ENCODE data around the gene FLNB.

Gene FLNB

GRCh38 chr3:58106061-58106460 lies 97.8 kb downstream of the FLNB start:
- no peak for DNase-seq (ENCODE audit: low read depth)

- no peak for DNase-seq (ENCODE audit: low read depth)
Measured at GRCh38 chr3:58106640-58107039, 98.4 kb downstream of the FLNB start.

- no peak for DNase-seq (ENCODE audit: low read depth)
Measured at GRCh38 chr3:58107597-58107996, 99.4 kb downstream of the FLNB start.

DNA sequence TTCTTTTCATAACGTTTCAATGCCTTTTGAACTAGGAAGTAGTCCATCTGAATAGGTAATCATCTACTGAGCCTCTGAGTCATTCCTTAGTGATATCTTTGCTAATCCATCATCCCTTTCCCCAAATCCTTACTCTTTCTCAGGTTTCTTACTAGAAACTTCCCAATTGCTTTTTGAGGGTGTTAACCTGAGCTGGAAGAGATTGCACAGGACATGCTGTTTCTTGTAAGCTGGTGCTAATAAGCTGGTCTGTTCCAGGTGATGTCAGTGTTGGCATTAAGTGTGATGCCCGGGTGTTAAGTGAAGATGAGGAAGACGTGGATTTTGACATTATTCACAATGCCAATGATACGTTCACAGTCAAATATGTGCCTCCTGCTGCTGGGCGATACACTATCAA lies 101.5 kb downstream of the FLNB start:
- DNase-seq (ENCODE audit: low read depth), result no peak

DNA sequence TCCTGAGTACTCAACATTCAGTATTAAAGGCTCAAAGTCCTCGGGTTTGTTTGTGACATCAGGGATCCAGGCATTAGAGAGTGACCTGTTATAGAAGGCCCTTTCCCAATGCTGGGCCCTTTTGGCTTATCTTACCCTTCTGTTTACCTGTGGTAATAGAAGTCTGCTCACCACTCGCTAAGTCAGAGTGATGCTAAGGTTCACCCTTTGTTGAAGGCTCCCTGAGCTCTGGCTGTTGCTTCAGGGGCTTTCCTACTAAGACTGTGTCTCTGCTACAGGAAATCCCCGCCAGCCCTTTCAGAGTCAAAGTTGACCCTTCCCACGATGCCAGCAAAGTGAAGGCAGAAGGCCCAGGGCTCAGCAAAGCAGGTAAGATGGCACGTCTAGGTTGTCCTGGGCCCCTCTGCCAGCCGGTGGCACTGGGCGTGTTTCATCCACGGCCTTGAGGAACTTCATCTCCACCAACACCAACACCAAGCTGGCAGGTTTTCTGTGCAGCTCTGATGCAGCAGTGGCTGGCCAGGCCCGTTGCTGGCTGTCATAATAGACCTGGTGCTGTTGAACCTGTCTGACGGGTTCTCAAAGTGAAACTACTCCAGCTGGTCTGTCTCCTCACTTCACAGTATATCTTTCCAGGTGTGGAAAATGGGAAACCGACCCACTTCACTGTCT lies 103.4 kb downstream of the FLNB start:
- no peak for DNase-seq (ENCODE audit: low read depth)

DNA sequence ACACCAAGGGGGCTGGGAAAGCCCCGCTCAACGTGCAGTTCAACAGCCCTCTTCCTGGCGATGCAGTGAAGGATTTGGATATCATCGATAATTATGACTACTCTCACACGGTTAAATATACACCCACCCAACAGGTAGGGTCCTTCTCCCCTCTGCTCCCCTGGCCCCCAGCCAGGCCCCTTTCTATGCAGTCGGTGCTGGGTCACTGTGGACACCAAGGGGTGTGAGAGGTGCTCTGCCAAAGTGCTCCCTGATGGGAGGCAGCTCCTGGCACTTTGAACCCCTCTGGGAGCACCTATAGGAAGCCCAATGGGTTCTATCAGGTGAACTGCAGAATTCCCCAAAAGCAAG lies 103.9 kb downstream of the FLNB start:
- DNase-seq (ENCODE audit: low read depth), result no peak

- no peak for DNase-seq (ENCODE audit: low read depth)
Measured at GRCh38 chr3:58115175-58115574, 107.0 kb downstream of the FLNB start.

- DNase-seq (ENCODE audit: low read depth), result no peak
Measured at GRCh38 chr3:58116161-58116955, 108.1 kb downstream of the FLNB start.

- no peak for DNase-seq (ENCODE audit: low read depth)
Measured at GRCh38 chr3:58116985-58117384, 108.8 kb downstream of the FLNB start.

- no peak for DNase-seq (ENCODE audit: low read depth)
Measured at GRCh38 chr3:58117561-58118181, 109.4 kb downstream of the FLNB start.

DNA sequence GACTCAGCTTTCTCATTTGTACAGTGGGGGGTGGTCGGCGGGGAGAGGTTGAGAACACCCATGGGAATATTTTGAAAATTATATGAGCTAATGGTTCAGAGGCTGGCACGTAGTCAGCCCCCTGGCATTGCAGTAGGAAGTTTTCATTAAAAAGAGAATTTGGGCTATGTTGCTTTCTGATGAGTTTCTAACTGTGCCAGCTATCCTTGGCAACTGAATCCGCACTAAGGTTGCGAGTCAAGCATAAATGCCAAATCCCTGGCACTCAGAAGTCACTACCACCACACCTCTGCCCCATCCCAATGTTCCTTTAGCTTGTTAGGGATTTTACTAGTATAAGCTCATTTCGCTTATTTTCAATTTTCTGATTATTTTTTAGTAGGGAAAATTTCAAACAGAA lies 111.0 kb downstream of the FLNB start:
- no peak for DNase-seq (ENCODE audit: low read depth)

GRCh38 chr3:58120075-58120812 lies 112.0 kb downstream of the FLNB start:
- DNase-seq (ENCODE audit: low read depth), result no peak

- DNase-seq (ENCODE audit: low read depth), result no peak
Measured at GRCh38 chr3:58121183-58121582, 113.0 kb downstream of the FLNB start.

GRCh38 chr3:58122936-58123700 lies 114.9 kb downstream of the FLNB start:
- DNase-seq (ENCODE audit: low read depth), result no peak

DNA sequence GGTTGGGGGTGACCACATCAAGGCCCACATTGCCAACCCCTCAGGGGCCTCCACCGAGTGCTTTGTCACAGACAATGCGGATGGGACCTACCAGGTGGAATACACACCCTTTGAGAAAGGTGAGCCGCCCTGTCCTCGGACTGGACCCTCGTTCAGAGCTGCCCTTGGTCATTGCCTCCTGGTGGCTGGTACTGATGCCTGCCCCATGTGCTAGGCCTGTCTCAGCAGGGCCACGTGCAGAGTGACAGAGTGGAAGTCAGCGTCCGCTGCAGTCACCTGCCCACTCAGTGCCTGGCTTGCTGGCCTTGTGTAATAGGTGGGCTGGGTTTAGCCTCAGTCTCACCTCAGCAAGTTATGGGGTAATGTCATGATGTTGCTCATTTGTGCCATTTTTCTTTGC lies 116.2 kb downstream of the FLNB start:
- DNase-seq (ENCODE audit: low read depth), result no peak

- DNase-seq (ENCODE audit: low read depth), result no peak
Measured at GRCh38 chr3:58129041-58129770, 121.0 kb downstream of the FLNB start.

DNA sequence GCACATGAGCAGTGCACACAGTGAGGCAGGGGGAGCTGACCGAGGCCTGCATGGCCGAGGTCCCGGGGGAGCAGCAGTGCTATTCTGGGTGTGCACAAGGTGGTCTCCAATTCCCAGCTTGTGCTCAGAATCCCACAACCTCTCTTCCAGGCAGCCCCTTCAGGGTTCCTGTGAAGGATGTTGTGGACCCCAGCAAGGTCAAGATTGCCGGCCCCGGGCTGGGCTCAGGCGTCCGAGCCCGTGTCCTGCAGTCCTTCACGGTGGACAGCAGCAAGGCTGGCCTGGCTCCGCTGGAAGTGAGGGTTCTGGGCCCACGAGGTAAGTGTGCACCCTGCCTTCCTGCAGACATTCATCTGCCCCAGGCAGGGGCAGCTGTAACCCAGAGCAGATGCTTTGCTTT lies 122.4 kb downstream of the FLNB start:
- no peak for DNase-seq (ENCODE audit: low read depth)

DNA sequence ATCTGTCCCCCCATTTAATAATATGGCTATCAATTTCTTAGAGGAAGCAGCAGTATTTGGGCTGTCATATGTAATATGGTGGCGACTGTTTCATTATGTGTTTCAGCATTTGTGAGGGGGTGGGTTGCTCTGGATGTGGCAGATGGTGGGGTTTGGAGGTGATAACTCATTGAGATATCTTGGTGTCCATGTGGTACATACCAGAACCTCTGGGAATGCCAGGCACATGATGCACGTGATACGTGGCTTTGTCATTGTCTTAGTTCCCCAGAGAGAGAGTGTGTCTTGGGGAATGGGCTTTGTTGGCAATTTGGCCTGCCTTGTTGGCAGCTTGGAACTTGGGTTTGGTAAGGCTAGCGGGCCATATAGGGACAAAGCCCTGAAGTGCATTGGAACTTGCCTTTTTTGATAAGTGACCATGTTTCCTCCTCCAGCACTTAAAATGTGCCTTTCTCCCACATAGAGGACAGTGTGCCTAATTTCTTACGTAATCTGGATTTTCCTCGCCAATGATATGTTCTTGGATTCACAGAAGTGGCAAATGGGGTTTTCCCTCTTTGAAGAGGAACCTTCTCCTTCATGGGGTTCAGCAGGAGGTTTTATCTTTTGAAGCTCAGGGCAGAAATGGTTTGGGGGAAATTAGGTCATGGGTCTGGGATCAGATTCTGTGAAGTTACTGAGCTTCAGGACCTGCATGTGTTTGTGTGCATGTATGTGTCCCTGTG lies 123.0 kb downstream of the FLNB start:
- no peak for DNase-seq (ENCODE audit: low read depth)

DNA sequence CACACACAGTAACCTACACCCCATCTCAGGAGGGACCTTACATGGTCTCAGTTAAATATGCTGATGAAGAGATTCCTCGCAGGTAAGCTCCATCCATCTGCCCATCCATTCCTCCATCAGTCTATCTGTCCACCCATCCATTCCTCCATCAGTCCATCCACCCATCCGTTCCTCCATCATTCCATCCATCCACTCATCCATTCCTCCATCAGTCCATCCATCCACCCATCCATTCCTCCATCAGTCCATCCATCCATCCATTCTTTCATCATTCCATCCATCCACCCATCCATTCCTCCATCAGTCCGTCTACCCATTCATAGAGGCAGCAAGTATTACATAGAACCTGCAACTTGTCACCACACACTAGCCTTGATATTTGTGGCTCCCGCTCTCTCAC lies 124.6 kb downstream of the FLNB start:
- no peak for DNase-seq (ENCODE audit: low read depth)

DNA sequence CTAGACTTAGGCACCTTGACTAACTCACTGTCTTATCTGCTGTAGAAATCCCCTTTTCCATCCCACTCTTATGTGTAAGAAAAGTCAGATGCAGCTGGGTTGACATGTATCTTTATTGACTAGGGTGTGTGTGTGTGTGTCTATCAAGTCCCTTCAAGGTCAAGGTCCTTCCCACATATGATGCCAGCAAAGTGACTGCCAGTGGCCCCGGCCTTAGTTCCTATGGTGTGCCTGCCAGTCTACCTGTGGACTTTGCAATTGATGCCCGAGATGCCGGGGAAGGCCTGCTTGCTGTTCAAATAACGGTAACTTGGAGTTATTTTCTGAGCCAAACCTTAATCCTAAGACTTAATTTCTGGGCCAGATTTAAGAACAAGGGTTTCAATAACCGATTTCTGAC lies 126.2 kb downstream of the FLNB start:
- DNase-seq (ENCODE audit: low read depth), result no peak
